ENCODE measurements around the gene CTU1.

The CTU1 gene

DNA sequence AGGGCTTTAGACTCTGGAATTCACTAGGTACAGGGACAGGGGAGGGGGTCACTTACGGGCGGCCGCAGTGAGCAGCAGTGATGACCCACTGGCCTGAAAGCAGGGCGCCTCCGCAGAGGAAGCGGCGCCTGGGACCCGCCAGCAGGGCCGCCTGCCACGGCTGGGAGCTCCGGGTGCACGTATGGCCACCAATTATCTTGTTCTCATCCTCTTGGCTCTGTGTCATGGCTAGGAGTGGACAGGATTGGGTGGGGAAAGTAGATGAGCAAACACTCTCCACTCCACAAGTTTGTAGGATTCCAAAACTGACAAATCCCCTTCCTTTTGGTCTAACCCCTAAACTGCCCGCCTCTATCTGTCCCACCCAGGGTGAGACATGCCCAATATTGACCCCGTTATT is 26.7 kb downstream of the CTU1 start:
- DNase-seq = no peak

GRCh38 chr19:51079481-51080110 is 28.6 kb downstream of the CTU1 start:
- DNase-seq = no peak

GRCh38 chr19:51078731-51079130 is 29.5 kb downstream of the CTU1 start:
- DNase-seq = no peak

GRCh38 chr19:51078104-51078503 is 30.1 kb downstream of the CTU1 start:
- no peak for DNase-seq

- no peak for DNase-seq
These were observed 31.5 kb downstream of the CTU1 start for GRCh38 chr19:51076631-51077213.

GRCh38 chr19:51075998-51076397 is 32.2 kb downstream of the CTU1 start:
- no peak for DNase-seq

DNA sequence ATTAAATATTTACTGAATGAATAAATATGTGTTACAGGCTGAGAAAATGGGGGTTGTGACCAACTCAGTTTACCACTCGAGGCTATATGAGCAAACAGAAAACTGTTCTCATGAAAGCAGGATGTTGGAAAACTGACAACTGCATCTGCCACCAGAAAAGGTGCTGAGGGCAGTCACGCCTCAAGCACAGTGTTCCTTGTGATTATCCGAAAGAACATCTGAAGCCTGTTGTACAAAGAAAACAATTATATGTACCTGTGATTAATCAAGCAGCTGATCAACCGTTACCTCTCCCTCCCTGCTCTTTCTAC is 37.2 kb downstream of the CTU1 start:
- no peak for DNase-seq

DNA sequence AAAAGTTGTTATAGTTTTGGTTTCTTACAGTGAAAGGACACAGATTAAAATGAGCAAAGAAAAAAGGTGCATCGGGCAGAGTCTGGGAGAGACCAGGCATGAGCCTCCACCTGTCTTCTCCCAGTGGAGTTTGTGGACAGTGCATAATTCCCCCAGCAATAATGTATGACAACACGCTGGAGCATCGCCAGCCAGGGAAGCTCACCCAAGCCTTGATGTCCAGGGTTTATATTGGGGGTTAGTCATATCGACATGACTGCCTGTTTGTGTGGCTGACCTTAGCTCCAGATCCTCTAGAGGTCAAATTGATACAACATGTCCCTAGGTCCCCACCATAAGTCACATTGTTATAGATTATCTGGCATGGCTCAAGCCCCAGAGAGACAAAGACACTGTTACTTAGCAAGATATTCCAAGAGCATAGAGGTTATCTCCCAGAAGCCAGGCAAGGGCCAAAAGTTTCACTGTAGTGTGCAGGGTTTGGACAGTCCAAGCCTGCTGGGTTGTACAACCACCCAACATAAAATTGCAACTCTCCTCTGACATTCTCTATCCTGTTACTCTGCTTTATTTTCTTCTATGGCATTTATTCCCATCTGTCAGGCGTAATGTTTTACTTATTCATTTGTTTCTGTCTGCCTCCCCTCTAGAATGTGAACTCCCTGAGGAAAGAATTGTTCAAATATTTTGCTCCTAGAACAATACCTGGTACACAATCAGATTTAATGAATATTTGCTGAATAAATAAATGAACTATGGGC is 37.7 kb downstream of the CTU1 start:
- no peak for DNase-seq

- no peak for DNase-seq
These were observed 41.6 kb downstream of the CTU1 start for GRCh38 chr19:51066393-51067186.

DNA sequence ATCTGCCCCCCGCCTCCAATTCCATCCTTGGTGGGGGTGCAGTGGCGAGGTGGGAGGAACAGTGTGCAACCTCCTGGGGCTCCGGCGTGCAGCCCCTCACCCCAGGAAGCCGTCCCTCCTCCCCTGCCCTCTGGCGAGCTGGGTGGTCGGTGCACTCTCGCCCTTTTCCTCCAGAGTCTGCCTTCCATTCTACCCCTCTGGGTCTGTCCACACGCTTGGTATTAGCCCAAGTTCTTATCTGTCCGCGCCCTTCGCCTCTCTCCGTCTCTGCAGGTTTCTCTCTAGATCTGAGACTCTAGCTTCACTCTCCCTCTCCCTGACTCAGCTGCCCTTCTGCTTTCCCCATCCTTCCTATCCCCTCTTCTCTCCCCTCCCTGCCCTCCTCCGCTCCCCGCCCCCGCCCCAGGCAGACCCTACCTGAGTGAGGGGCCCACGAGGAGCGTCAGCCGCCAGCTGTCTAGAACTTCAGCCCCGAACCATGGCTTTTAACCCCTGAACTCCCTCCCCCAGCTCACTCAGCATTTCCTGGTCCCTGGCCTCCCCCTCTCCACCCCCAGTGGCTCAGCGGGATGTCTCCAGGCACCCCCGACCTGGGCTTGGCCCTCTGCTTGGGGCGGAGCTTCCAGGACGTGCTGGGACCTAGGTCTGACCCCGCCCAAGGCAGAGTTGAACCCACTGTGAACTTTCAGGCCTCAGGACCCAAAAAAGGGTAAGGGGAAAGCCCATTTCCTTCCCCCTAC is 42.8 kb downstream of the CTU1 start:
- DNase-seq = no peak

DNA sequence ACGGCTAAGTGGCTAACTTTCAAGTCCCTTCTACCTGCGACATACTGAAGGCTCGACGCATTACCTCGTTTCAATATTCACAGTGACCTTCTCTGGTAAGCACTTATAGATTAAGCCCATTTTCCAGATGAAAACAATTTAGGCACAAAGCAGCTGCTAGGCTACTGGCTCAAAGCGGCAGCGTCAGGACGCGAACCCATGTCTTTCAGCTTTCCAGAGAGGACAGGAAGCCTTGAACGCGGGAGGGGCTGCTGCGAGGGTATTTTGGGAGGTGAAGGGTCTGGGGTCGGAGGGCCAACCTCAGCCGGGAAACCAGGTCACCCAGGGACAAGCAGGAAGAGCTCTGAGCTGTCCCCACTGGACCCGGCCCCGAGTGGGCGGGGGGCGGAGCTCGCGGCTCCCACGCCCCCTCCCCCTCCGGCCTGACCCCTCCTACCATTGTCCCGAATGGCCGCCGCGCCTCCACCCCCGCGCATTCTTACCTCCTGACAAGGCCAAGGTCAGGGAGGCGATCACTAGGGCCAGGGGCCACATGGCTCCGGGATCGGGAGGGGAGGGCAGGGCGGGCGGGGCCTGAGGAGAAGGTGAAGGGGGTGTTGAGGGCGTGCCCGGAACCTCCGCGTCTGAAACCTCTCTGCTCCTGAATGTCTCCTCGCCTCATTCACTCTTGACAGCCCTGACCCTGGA is 43.5 kb downstream of the CTU1 start, which contains the start of gene KLK13:
TSS of gene KLK13 (minus strand) at position 559 of the 687 bp plus-strand sequence. CDS start at position 534, 25 bp downstream.
- DNase-seq = no peak

DNA sequence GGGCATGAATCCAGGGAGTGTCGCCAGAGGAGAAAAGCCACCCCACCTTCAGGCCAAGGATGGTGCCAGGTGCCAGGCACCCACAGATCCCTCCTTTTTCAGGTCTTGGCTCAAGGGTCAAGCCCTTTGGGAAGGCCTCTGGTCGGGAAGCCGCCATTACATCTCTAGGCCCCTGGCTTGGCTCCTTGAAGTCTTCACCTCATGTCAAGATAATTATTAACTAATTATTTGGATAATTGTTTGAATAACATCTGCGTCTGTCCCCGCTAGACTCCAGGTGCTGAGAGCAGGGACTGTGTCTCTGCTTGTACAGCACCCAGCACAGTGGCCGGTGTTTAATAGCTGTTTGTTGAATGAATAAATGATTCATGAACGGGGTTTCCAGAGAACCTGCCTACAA is 44.5 kb downstream of the CTU1 start:
- DNase-seq = no peak

- DNase-seq = no peak
These were observed 47.2 kb downstream of the CTU1 start for GRCh38 chr19:51060973-51061372.

DNA sequence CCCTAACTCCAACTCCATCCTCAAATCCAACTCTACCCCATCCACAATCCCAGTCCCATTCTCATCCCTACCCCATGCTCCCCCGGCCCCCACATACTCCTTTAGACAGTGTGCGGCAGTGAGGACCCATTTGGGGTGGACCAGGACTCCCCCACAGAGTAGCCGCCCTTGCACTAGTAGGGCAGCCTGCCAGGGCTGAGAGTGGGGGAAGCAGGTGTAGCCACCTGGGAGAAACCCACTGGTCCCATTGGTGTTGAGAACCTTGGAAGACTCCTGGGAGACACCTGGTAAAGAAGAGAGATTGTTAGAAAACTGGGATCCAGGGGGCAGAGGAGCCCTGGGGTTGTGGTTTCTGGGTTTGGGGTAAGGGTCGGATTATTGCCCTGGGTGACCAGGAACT is 47.9 kb downstream of the CTU1 start:
- no peak for DNase-seq

DNA sequence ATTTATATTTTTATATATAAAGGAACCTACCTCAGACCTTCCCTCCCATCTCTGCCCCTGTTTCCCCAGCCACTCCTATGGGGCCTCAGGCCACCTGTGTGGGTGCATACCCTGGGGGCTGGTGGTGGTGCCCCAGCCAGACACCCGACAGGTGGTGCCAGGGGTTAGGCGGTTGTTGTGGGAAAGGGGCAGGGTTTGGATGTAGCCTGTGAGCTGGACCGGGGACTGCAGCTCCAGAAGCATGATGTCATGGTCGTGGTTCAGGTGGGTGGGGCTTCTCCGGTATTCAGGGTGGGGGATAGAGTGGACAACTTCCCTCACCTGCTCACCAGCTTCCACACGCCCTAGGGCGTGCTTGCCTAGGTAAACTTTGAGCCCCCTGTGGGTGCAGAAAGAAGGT is 48.5 kb downstream of the CTU1 start:
- no peak for DNase-seq

GRCh38 chr19:51055866-51056265 is 52.3 kb downstream of the CTU1 start:
- no peak for DNase-seq
